ENCODE data around the gene VTI1A.

- no peak for TF ChIP-seq EZH2 (IDR thresholded peaks at IDR 0.05)
- TF ChIP-seq POLR2AphosphoS5 (IDR thresholded peaks at IDR 0.05; ENCODE audit: borderline replicate concordance, low read depth, low read length): no peak
- TF ChIP-seq FOXP2 (optimal IDR thresholded peaks at IDR 0.05; ENCODE audit: control extremely low read depth, extremely low read length, insufficient read depth): no peak
Measured at GRCh38 chr10:112429147-112429546, 17.9 kb upstream of the VTI1A start.

Measured in SK-N-MC (cell line).